ENCODE measurements around the gene ZC4H2.
"Not testable (repeated sequence)": the region's sequence is repeated elsewhere in the genome, so short reads cannot be mapped to it uniquely, and the experiment has no call there.

Gene ZC4H2

GRCh38 chrX:64975989-64976672 lies at the start of gene ZC4H2:
ZC4H2 (minus strand) TSS chrX:64976450; CDS start chrX:64976377, 73 bp downstream.
- no peak for DNase-seq

GRCh38 chrX:65017451-65017850 lies 41.2 kb upstream of the ZC4H2 start:
- no peak for DNase-seq

GRCh38 chrX:65014230-65014629 lies 38.0 kb upstream of the ZC4H2 start:
- DNase-seq = no peak

GRCh38 chrX:65009459-65009858 lies 33.2 kb upstream of the ZC4H2 start:
- DNase-seq = no peak

- not testable (repeated sequence) for DNase-seq
Measured at GRCh38 chrX:65002208-65002607, 26.0 kb upstream of the ZC4H2 start.

- DNase-seq = no peak
Measured at GRCh38 chrX:64996805-64997204, 20.6 kb upstream of the ZC4H2 start.

- no peak for DNase-seq
Measured at GRCh38 chrX:64994131-64994798, 18.0 kb upstream of the ZC4H2 start.

GRCh38 chrX:64977830-64978229 lies 1.6 kb upstream of the ZC4H2 start:
- DNase-seq = no peak

- no peak for DNase-seq
Measured at GRCh38 chrX:64977051-64977450, 801 bp upstream of the ZC4H2 start.

GRCh38 chrX:64976673-64977040 lies 407 bp upstream of the ZC4H2 start:
- DNase-seq = no peak

GRCh38 chrX:64975491-64975890 lies 759 bp downstream of the ZC4H2 start:
- DNase-seq = no peak

GRCh38 chrX:64925480-64925879 lies 50.8 kb downstream of the ZC4H2 start:
- no peak for DNase-seq

- DNase-seq = no peak
Measured at GRCh38 chrX:64908121-64908520, 68.1 kb downstream of the ZC4H2 start.

GRCh38 chrX:64894454-64895038 lies 81.7 kb downstream of the ZC4H2 start:
- no peak for DNase-seq

GRCh38 chrX:64885850-64886249 lies 90.4 kb downstream of the ZC4H2 start:
- no peak for DNase-seq

- not testable (repeated sequence) for DNase-seq
Measured at GRCh38 chrX:64878709-64879108, 97.5 kb downstream of the ZC4H2 start.

GRCh38 chrX:64867217-64867616 lies 109.0 kb downstream of the ZC4H2 start:
- DNase-seq = no peak
